ENCODE measurements around the gene ATG16L1. TPM values are rescaled to one million over a fixed set of nuclear protein-coding genes. Genes with fewer than 3 reads are reported as not detected.
A peak's percentile ranks its signal among the peaks of the same experiment; 100 is the strongest.

ATG16L1 gene
- 10 to 100 TPM; 22.1 to 24.4 TPM for total RNA-seq

DNA sequence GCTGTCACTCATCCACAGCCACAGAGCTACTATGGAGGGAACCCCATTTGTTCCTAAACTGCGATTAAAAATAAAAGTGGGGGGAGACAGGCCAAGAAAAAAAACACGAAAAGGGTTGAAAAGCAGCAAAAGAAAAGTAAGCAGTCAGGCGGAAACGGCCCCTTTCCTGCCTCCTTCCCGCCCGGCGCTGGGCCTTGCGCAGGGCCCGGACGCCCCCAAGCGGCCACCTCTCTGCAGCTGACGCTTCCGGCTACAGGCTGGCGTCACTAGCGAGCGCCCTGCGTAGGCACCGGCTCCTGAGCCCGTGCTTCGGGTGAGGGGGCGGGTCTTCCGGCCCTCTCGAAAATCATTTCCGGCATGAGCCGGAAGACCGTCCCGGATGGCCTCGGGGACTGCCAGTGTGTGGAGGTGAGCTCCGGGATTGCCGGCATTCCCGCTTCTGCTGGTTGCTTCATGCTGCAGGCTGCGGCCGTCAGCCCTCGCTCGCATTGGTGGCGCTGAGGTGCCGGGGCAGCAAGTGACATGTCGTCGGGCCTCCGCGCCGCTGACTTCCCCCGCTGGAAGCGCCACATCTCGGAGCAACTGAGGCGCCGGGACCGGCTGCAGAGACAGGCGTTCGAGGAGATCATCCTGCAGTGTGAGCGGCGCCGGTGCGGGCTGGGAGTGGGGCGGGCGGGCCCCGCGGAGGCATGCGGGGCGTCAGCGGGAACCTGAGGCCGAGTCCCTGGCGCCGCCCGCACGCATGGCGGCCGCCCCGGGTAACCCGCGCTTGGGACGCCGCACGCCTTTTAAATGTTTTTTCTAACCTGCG is at the start of gene ATG16L1:
Gene ATG16L1 (plus strand): TSS at position 368 of the 811 bp plus-strand sequence. CDS start 155 bp downstream, at position 523.
- H3K27ac Mint-ChIP-seq = peak within 1 kb of the TSS; percentile 100
- ATAC-seq (peak; percentile 88), DNase-seq (peak; percentile 97)
- intact Hi-C loops (cut with micrococcal nuclease) = loop anchor here (5.0 to 10.0 kb wide), 2 partner anchors 189 to 377 kb away; partner anchors contain the start of genes INPP5D and SNORC
- POLR2A ChIA-PET = interaction anchor here (0.5 to 4.0 kb wide), 17 partner anchors 9 to 192 kb away, joined by 3 to 27 read pairs (median 3); partner anchors contain the start of gene INPP5D
- H3K4me3 Mint-ChIP-seq = peak within 1 kb of the TSS; percentile 92
- CTCF ChIA-PET = interaction anchor here (0.7 to 6.0 kb wide), 22 partner anchors 11 to 398 kb away, joined by 3 to 30 read pairs (median 4); partner anchors contain the start of gene INPP5D
- no peaks in the 10 kb centered on the region for H3K27me3 Mint-ChIP-seq
- TF ChIP-seq, protein P1, sequence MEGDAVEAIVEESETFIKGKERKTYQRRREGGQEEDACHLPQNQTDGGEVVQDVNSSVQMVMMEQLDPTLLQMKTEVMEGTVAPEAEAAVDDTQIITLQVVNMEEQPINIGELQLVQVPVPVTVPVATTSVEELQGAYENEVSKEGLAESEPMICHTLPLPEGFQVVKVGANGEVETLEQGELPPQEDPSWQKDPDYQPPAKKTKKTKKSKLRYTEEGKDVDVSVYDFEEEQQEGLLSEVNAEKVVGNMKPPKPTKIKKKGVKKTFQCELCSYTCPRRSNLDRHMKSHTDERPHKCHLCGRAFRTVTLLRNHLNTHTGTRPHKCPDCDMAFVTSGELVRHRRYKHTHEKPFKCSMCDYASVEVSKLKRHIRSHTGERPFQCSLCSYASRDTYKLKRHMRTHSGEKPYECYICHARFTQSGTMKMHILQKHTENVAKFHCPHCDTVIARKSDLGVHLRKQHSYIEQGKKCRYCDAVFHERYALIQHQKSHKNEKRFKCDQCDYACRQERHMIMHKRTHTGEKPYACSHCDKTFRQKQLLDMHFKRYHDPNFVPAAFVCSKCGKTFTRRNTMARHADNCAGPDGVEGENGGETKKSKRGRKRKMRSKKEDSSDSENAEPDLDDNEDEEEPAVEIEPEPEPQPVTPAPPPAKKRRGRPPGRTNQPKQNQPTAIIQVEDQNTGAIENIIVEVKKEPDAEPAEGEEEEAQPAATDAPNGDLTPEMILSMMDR (IDR thresholded peaks at IDR 0.05) = peak; percentile 83
- H3K9me3 Mint-ChIP-seq = no peaks in the 10 kb centered on the region
- peaks cover 20% of the 10 kb centered on the region for H3K36me3 Mint-ChIP-seq (ENCODE audit: low read depth)
- H3K4me1 Mint-ChIP-seq (ENCODE audit: low read depth) = peaks cover 63% of the 10 kb centered on the region

DNA sequence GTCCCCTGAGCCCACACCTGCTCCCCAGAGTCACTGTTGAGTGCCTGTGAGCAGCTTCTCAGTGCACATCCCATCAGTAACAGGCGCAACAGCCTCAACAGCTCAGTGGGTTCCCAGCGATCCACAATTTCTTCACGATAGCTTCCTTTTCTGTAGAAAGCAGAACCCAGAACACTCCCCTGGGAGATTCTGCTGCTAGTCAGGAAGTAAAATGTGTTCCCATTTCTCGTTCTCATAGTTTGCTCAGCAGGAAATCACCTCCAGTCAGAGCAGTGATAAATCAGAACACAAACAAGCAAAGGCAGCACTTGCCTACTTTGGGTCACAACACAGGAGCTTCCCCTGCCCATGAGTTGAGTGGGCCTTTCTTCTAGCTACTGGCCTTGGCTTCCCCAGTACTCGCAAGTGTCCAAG is 48.9 kb upstream of the ATG16L1 start:
- CTCF ChIA-PET = no interaction called here
- POLR2A ChIA-PET = interaction anchor here (1.0 kb wide), 1 partner anchor 142 kb away, joined by 3 read pairs; the partner anchor contains the start of gene INPP5D
- Mint-ChIP-seq H3K4me3 (no peak overlapping the region), H3K27ac (no peak overlapping the region), H3K9me3 (no peaks in the 10 kb centered on the region), H3K36me3 (ENCODE audit: low read depth) (peaks cover 56% of the 10 kb centered on the region), H3K27me3 (no peaks in the 10 kb centered on the region), H3K4me1 (ENCODE audit: low read depth) (no peaks in the 10 kb centered on the region)
- TF ChIP-seq, protein P1 (IDR thresholded peaks at IDR 0.05) = no peak
- intact Hi-C loops (cut with micrococcal nuclease) = no loop called here
- ATAC-seq (no peak), DNase-seq (no peak)

DNA sequence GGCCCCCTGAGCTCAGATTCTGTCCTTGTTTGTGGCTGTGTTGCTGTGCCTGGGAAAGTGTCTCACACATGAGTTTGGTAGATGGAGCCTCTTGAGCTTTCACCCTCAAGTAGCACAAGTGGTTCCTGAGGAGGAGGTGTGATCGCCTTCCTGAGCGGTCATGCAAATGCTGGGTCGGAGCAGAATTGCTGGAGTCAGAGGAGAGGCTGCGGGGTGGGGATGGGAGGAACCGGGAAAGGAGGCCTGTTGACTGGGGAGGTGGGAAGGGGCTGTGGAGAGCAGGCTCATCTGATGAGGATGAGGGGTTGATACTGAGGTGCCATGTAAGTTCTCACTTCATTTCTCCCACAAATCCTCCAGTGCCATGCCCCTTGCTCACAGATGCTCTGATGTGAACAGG is 48.4 kb upstream of the ATG16L1 start:
- no peaks in the 10 kb centered on the region for H3K9me3 Mint-ChIP-seq
- peaks cover 51% of the 10 kb centered on the region for H3K36me3 Mint-ChIP-seq (ENCODE audit: low read depth)
- no peak overlapping the region for H3K4me3 Mint-ChIP-seq
- POLR2A ChIA-PET = no interaction called here
- TF ChIP-seq, protein P1 (IDR thresholded peaks at IDR 0.05) = no peak
- H3K27ac Mint-ChIP-seq = no peak overlapping the region
- DNase-seq (no peak), ATAC-seq (no peak)
- intact Hi-C loops (cut with micrococcal nuclease) = no loop called here
- H3K4me1 Mint-ChIP-seq (ENCODE audit: low read depth) = no peaks in the 10 kb centered on the region
- CTCF ChIA-PET = no interaction called here
- H3K27me3 Mint-ChIP-seq = no peaks in the 10 kb centered on the region

DNA sequence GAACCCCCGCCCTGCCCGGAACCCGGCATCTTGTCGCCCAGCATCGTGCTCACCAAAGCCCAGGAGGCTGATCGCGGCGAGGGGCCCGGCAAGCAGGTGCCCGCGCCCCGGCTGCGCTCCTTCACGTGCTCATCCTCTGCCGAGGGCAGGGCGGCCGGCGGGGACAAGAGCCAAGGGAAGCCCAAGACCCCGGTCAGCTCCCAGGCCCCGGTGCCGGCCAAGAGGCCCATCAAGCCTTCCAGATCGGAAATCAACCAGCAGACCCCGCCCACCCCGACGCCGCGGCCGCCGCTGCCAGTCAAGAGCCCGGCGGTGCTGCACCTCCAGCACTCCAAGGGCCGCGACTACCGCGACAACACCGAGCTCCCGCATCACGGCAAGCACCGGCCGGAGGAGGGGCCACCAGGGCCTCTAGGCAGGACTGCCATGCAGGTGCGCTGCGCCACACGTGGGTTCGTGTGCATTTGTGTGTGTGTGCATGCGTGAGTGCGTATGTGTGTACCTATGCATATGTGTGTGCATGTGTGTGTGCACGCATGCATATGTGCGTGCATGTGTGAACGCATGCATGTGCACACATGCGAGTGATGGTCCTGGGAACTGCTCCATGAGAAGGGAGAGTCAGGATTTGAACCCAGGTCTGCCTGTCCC is 47.1 kb upstream of the ATG16L1 start:
- no peak overlapping the region for H3K4me3 Mint-ChIP-seq
- intact Hi-C loops (cut with micrococcal nuclease) = no loop called here
- H3K4me1 Mint-ChIP-seq (ENCODE audit: low read depth) = peaks cover 5% of the 10 kb centered on the region
- DNase-seq = no peak
- ChIA-PET POLR2A (no interaction called here), CTCF (no interaction called here)
- peaks cover 47% of the 10 kb centered on the region for H3K36me3 Mint-ChIP-seq (ENCODE audit: low read depth)
- H3K27ac Mint-ChIP-seq = no peak overlapping the region
- ATAC-seq = no peak
- H3K9me3 Mint-ChIP-seq = no peaks in the 10 kb centered on the region
- H3K27me3 Mint-ChIP-seq = no peaks in the 10 kb centered on the region
- TF ChIP-seq, protein P1 (IDR thresholded peaks at IDR 0.05) = no peak

Measured in activated CD8-positive, alpha-beta T cell treated with anti-CD3 and anti-CD28 coated beads for 36 hours (primary cell).